BJ (cell line): ENCODE results near the gene LRMDA. TPM values are rescaled to one million over a fixed set of nuclear protein-coding genes. Genes with fewer than 3 reads are reported as not detected.

Experiments used
- CTCF ChIA-PET: fragments of 350-600 bp; formaldehyde crosslinking; extraction: SDS; loops from one replicate; lab custom pipeline; 2021; ENCODE audit warnings: antibody characterized with exemption, inconsistent platforms; lab: Yijun Ruan, JAX
- POLR2A ChIA-PET: fragments of 300-600 bp; sonication (Branson Sonifier 250); formaldehyde crosslinking; extraction: SDS; loops from one replicate; lab custom pipeline; 2021; ENCODE audit warnings: antibody characterized with exemption; lab: Charles Lee
- DNase-seq: peaks from one replicate; pipeline ENCODE4 v3.0.0-alpha.2; 2011; ENCODE audit warnings: low read depth
- H3K27me3 ChIP-seq: 2 replicates; pipeline ENCODE4 v1.6.0; 2011; ENCODE audit warnings: low read length; ENCODE audit not compliant: control insufficient read depth, insufficient read depth
- H3K36me3 ChIP-seq: 2 replicates; pipeline ENCODE4 v1.5.1; 2011; ENCODE audit warnings: low read length; ENCODE audit not compliant: control insufficient read depth, insufficient read depth
- H3K4me3 ChIP-seq: 2 replicates; pipeline ENCODE4 v1.5.1; 2011; ENCODE audit warnings: low read depth, mild to moderate bottlenecking, control low read depth, low read length
- polyA plus RNA-seq: library from polyadenylated mRNA; depleted of rRNA; stranded (reverse); fragments of >200 nt; gene quantifications from 2 replicates; pipeline ENCODE4 v1.2.3, GENCODE V29; 2011
- TF ChIP-seq, protein P1 (sequence below): IDR thresholded peaks from 2 replicates; pipeline ENCODE4 v1.5.1; 2011; ENCODE audit warnings: low read depth, mild to moderate bottlenecking, control low read depth, inconsistent platforms, low read length, moderate library complexity; ENCODE audit not compliant: insufficient read depth

The LRMDA gene
- polyA plus RNA-seq, 1 experiment, result not detected

DNA sequence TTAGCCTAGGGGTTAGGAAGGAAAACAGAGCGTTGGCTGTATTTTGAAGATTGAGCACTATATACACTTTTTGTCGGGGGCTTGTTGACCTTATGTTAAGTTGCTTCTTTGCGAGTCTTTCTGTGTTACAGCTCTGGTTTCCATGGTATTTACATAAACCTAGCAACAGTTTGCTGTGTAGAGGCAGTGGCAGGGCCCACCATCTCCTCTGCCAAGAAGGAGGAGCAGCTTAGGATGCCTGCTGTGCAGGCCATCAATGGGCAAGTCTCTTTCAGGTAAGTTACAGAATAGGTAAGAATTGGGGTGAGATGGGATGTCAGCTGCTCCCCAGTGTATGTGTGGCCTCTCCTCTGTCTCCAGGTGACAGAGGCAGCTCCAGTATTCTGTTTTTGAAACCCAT, 485.5 kb downstream of the LRMDA start:
- TF ChIP-seq, protein P1, sequence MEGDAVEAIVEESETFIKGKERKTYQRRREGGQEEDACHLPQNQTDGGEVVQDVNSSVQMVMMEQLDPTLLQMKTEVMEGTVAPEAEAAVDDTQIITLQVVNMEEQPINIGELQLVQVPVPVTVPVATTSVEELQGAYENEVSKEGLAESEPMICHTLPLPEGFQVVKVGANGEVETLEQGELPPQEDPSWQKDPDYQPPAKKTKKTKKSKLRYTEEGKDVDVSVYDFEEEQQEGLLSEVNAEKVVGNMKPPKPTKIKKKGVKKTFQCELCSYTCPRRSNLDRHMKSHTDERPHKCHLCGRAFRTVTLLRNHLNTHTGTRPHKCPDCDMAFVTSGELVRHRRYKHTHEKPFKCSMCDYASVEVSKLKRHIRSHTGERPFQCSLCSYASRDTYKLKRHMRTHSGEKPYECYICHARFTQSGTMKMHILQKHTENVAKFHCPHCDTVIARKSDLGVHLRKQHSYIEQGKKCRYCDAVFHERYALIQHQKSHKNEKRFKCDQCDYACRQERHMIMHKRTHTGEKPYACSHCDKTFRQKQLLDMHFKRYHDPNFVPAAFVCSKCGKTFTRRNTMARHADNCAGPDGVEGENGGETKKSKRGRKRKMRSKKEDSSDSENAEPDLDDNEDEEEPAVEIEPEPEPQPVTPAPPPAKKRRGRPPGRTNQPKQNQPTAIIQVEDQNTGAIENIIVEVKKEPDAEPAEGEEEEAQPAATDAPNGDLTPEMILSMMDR, result no peak
- ChIA-PET POLR2A (no interaction called here), CTCF (interaction anchor here (0.6 kb wide), 2 partner anchors 386 to 402 kb away, joined by 3 to 4 read pairs; no protein-coding TSS in a partner anchor)

GRCh38 chr10:75919913-75920312, 488.5 kb downstream of the LRMDA start:
- ChIA-PET POLR2A (no interaction called here), CTCF (no interaction called here)
- Histone ChIP-seq H3K4me3 (no peak overlapping the region), H3K27me3 (no peaks in the 10 kb centered on the region; the same call in 1 of the 2 replicates), H3K36me3 (no peaks in the 10 kb centered on the region)
- TF ChIP-seq, protein P1, result no peak
- DNase-seq, result no peak

More for the DNA sequence above, 485.5 kb downstream of the LRMDA start:
- no peak for DNase-seq
- Histone ChIP-seq H3K4me3 (no peak overlapping the region), H3K27me3 (no peaks in the 10 kb centered on the region; the same call in 1 of the 2 replicates), H3K36me3 (no peaks in the 10 kb centered on the region)

GRCh38 chr10:75922435-75922834, 491.0 kb downstream of the LRMDA start:
- DNase-seq, result no peak
- CTCF ChIA-PET, result interaction anchor here (1.3 kb wide), 1 partner anchor 16 kb away, joined by 3 read pairs; no protein-coding TSS in a partner anchor
- Histone ChIP-seq H3K36me3 (no peaks in the 10 kb centered on the region), H3K27me3 (no peaks in the 10 kb centered on the region; the same call in 1 of the 2 replicates), H3K4me3 (no peak overlapping the region)
- TF ChIP-seq, protein P1, result peak; percentile 27; the same call in 1 of the 2 replicates
- POLR2A ChIA-PET, result no interaction called here

- Histone ChIP-seq H3K4me3 (no peak overlapping the region), H3K27me3 (no peaks in the 10 kb centered on the region; the same call in 1 of the 2 replicates), H3K36me3 (no peaks in the 10 kb centered on the region)
- no peak for DNase-seq
- POLR2A ChIA-PET, result no interaction called here
- CTCF ChIA-PET, result interaction anchor here (0.7 to 0.9 kb wide), 2 partner anchors 113 to 1242 kb away, joined by 3 read pairs; no protein-coding TSS in a partner anchor
- TF ChIP-seq, protein P1, result no peak
Measured at GRCh38 chr10:75924309-75924902, 493.0 kb downstream of the LRMDA start.

- ChIA-PET CTCF (no interaction called here), POLR2A (no interaction called here)
- Histone ChIP-seq H3K27me3 (no peaks in the 10 kb centered on the region; the same call in 1 of the 2 replicates), H3K4me3 (no peak overlapping the region), H3K36me3 (no peaks in the 10 kb centered on the region)
- DNase-seq, result no peak
- TF ChIP-seq, protein P1, result no peak
Measured at GRCh38 chr10:75925999-75926398, 494.6 kb downstream of the LRMDA start.
